NCI-H1092 (cell line): ENCODE data around the gene CEP250.
"Not testable (repeated sequence)": the region's sequence is repeated elsewhere in the genome, so short reads cannot be mapped to it uniquely, and the experiment has no call there.

Experiments used
- DNase-seq: peaks from one replicate; lab custom pipeline; 2025; lab: John Stamatoyannopoulos, UW

CEP250 gene

GRCh38 chr20:35457539-35457938, 2.1 kb downstream of the CEP250 start:
- not testable (repeated sequence) for DNase-seq

GRCh38 chr20:35458388-35458787, 3.0 kb downstream of the CEP250 start:
- no peak for DNase-seq

GRCh38 chr20:35461620-35462019, 6.2 kb downstream of the CEP250 start:
- no peak for DNase-seq

GRCh38 chr20:35462351-35462750, 7.0 kb downstream of the CEP250 start:
- peak; percentile 15 for DNase-seq

GRCh38 chr20:35463455-35464300, 8.3 kb downstream of the CEP250 start:
- DNase-seq, result peak; percentile 31

GRCh38 chr20:35465976-35466375, 10.6 kb downstream of the CEP250 start:
- DNase-seq, result no peak

- DNase-seq, result no peak
Measured at GRCh38 chr20:35466856-35467255, 11.5 kb downstream of the CEP250 start.

GRCh38 chr20:35467339-35468224, 12.2 kb downstream of the CEP250 start:
- no peak for DNase-seq

GRCh38 chr20:35468671-35469334, 13.4 kb downstream of the CEP250 start:
- no peak for DNase-seq

GRCh38 chr20:35472209-35472608, 16.8 kb downstream of the CEP250 start:
- no peak for DNase-seq

GRCh38 chr20:35473684-35474083, 18.3 kb downstream of the CEP250 start:
- no peak for DNase-seq

- DNase-seq, result no peak
Measured at GRCh38 chr20:35474303-35474871, 19.0 kb downstream of the CEP250 start.

GRCh38 chr20:35476288-35476687, 20.9 kb downstream of the CEP250 start:
- DNase-seq, result no peak

GRCh38 chr20:35478804-35479472, 23.5 kb downstream of the CEP250 start:
- DNase-seq, result no peak

- no peak for DNase-seq
Measured at GRCh38 chr20:35479798-35480197, 24.4 kb downstream of the CEP250 start.

GRCh38 chr20:35487479-35487878, 32.1 kb downstream of the CEP250 start:
- DNase-seq, result no peak

- no peak for DNase-seq
Measured at GRCh38 chr20:35489717-35490116, 34.3 kb downstream of the CEP250 start.

GRCh38 chr20:35490736-35491181, 35.4 kb downstream of the CEP250 start:
- DNase-seq, result no peak

GRCh38 chr20:35491823-35492222, 36.4 kb downstream of the CEP250 start:
- no peak for DNase-seq

GRCh38 chr20:35492352-35492751, 37.0 kb downstream of the CEP250 start:
- DNase-seq, result no peak

- DNase-seq, result no peak
Measured at GRCh38 chr20:35496481-35496880, 41.1 kb downstream of the CEP250 start.
